GM12891 (cell line): ENCODE measurements around the gene ALDH3A2.

Source experiments
- PAX5 ChIP-seq: IDR thresholded peaks from 2 replicates; pipeline ENCODE4 v1.6.1; 2011; ENCODE audit warnings: low read length, moderate library complexity, mild to moderate bottlenecking; ENCODE audit not compliant: insufficient read depth, severe bottlenecking
- POLR2A ChIP-seq: IDR thresholded peaks from 2 replicates; pipeline ENCODE4 v1.6.1; 2011; ENCODE audit warnings: low read depth, low read length, control low read depth
- POLR2AphosphoS5 ChIP-seq: IDR thresholded peaks from 2 replicates; pipeline ENCODE4 v1.6.1; 2011; ENCODE audit warnings: low read depth, low read length, control low read depth
- SPI1 ChIP-seq: IDR thresholded peaks from 2 replicates; pipeline ENCODE4 v1.6.1; 2011; ENCODE audit warnings: low read depth, low read length, control low read depth
- TAF1 ChIP-seq: IDR thresholded peaks from 2 replicates; pipeline ENCODE4 v1.6.1; 2011; ENCODE audit warnings: low read depth, low read length, control low read depth

DNA sequence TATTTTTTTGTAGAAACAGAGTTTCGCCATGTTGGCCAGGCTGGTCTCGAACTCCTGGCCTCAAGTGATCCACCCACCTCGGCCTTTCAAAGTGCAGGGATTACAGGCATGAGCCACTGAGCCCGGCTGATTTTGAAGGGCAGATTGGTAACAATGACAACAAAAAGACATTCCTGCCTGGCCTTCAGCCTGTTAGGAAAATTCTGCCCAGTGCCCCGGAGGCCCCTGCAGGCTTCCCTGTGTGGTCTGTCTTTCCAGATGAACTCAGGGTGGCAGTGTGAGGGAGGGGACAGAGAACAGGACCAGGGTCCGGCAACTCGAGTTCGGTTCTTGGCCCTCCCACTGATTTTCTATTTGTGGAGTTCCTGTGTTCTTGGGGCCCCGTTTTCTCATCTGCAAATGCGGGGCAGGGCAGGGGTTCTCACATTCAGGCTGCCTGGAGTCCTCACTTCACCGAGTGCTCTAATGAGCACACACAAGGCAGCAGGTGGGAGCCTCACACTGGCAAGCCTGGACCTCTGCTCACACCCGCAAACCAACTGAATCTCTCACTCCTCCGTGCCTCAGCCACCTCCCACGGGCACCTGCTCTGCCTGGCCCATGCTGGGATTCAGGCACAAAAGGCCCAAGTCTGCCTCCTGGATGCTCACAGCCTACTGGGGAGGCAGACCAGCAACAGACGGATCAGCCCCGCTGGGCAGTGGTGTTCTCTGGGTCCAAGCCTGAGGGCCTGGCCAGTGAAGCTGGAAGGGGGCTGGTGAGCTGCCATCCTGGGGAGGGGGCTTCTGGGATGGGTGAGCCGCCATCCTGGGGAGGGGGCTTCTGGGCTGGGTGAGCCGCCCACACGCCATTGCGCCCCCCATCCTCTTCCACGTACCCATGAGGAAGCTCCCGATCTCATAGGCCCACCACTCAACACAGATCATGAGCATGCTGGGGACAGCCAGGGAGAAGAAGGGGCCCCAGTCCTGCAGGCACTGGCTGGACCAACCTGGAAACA is 57.5 kb downstream of the ALDH3A2 start:
- TF ChIP-seq POLR2A: no peak
- TF ChIP-seq POLR2AphosphoS5: no peak
- no peak for TF ChIP-seq SPI1
- TF ChIP-seq PAX5: no peak
- TF ChIP-seq TAF1: no peak
